C4-2B (cell line): Measurements from ENCODE around the gene TNRC6B.

Experiments used
- ZFX ChIP-seq: fragments of 450-650 bp; IDR thresholded peaks from 2 replicates; pipeline ENCODE4 v1.6.1; 2017
- TF ChIP-seq, protein P1 (sequence below): fragments of 450-650 bp; conservative IDR thresholded peaks from 2 replicates; pipeline ENCODE4 v1.5.1; 2017; ENCODE audit warnings: mild to moderate bottlenecking

DNA sequence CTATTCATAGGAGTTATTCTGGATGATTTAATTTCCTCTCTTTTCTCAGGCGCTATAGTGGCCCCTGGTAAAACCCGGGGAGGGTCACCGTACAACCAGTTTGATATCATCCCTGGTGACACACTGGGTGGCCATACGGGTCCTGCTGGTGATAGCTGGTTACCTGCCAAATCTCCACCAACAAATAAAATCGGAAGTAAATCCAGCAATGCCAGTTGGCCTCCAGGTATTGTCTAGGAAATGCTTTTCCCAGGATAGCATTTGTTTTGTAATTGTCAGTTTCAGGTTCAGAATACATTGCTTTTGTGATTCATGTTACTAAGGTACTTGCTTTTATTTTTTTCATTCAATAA is 133.0 kb downstream of the TNRC6B start:
- TF ChIP-seq, protein P1, sequence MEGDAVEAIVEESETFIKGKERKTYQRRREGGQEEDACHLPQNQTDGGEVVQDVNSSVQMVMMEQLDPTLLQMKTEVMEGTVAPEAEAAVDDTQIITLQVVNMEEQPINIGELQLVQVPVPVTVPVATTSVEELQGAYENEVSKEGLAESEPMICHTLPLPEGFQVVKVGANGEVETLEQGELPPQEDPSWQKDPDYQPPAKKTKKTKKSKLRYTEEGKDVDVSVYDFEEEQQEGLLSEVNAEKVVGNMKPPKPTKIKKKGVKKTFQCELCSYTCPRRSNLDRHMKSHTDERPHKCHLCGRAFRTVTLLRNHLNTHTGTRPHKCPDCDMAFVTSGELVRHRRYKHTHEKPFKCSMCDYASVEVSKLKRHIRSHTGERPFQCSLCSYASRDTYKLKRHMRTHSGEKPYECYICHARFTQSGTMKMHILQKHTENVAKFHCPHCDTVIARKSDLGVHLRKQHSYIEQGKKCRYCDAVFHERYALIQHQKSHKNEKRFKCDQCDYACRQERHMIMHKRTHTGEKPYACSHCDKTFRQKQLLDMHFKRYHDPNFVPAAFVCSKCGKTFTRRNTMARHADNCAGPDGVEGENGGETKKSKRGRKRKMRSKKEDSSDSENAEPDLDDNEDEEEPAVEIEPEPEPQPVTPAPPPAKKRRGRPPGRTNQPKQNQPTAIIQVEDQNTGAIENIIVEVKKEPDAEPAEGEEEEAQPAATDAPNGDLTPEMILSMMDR = no peak
- no peak for TF ChIP-seq ZFX
